GM12801 (cell line): ENCODE data around the gene JMJD1C.

Source experiments
- CTCF ChIP-seq: IDR thresholded peaks from one replicate; pipeline ENCODE4 v1.5.1; 2011; ENCODE audit warnings: control low read depth; ENCODE audit not compliant: insufficient read length; ENCODE audit errors: extremely low read depth

JMJD1C gene

GRCh38 chr10:63283093-63283492 lies 182.7 kb downstream of the JMJD1C start:
- no peak for TF ChIP-seq CTCF

- no peak for TF ChIP-seq CTCF
Observed at GRCh38 chr10:63281967-63282366, 183.8 kb downstream of the JMJD1C start.

GRCh38 chr10:63280386-63280785 lies 185.4 kb downstream of the JMJD1C start:
- no peak for TF ChIP-seq CTCF

GRCh38 chr10:63275094-63275493 lies 190.7 kb downstream of the JMJD1C start:
- no peak for TF ChIP-seq CTCF

DNA sequence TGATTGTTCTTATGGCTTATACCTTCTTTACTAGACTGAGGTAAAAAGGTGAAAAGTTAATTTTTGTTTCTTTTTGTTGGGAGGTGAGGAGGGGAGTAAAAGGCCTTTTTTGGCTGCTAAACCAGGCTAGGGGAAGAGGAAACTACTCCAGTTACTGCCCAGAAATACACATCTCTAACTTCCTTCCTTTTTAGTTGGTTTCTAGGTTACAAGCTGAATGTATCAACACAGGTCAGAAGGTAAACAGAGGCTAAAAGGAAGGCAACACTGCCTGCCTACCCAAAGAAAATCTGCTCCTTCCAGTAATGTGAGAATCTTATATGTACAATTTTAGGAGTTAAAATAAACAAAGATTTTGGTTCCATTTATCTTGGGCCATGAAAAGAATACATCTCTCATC lies 192.2 kb downstream of the JMJD1C start:
- no peak for TF ChIP-seq CTCF

- TF ChIP-seq CTCF = no peak
Observed at GRCh38 chr10:63268798-63269503, 196.8 kb downstream of the JMJD1C start.

DNA sequence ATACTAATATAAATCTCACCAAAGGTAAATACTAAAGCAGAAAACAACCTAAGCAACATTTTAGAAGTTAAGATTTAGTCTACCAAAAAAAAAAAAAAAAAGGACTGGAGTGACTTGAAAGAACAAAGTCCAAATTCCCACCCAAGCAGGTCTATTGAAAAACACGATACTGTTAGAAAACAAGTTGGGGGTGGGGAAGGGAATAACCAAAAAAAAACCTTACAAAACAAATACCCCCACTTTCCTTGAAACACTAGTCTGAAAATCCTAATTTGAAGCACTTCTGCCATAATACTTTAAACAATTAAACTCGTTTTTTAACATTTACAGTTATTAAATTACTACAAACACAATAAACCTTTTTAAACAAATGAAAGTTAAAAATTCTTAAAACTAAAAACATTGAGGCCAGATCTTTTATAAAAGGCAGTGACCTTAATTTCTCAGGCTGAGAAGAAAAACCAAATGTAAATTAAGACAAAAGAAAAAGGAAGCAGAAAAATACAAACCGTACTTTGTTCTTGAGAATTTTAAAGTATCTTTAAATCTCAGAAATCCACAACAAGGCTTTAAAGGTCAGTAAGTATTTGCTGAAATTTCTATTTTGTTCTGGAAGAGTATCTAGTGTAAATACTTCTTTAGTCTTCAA lies 197.5 kb downstream of the JMJD1C start:
- no peak for TF ChIP-seq CTCF
